CD4-positive, alpha-beta memory T cell (primary cell): ENCODE data around the gene PCDHB5. TPM values are rescaled to one million over a fixed set of nuclear protein-coding genes. Genes with fewer than 3 reads are reported as not detected.
"Not testable (repeated sequence)": the region's sequence is repeated elsewhere in the genome, so short reads cannot be mapped to it uniquely, and the experiment has no call there.

ENCODE experiments used
- CTCF ChIA-PET: fragments of 350-600 bp; sonication (Branson Sonifier 250); formaldehyde crosslinking; loops from one replicate; lab custom pipeline; 2021; ENCODE audit warnings: inconsistent platforms; ENCODE audit not compliant: partially characterized antibody; lab: Charles Lee
- POLR2A ChIA-PET: fragments of 350-600 bp; sonication (Branson Sonifier 250); formaldehyde crosslinking; loops from one replicate; lab custom pipeline; 2021; ENCODE audit not compliant: partially characterized antibody; lab: Charles Lee
- DNase-seq, 5 donors: peaks; one replicate each; pipeline versions ENCODE4 v3.0.0 to v3.0.0-alpha.2; 2020 to 2022; ENCODE audit warnings: mixed read lengths in 1 of 5
- H3K27ac ChIP-seq: one replicate; pipeline ENCODE4 v1.7.0; 2013; ENCODE audit warnings: low read depth, low read length
- H3K27me3 ChIP-seq: 2 replicates; pipeline ENCODE4 v1.7.0; 2013; ENCODE audit warnings: mild to moderate bottlenecking, low read length, moderate library complexity; ENCODE audit not compliant: insufficient read depth
- H3K36me3 ChIP-seq: 2 replicates; pipeline ENCODE4 v1.7.0; 2013; ENCODE audit warnings: mild to moderate bottlenecking, low read length, moderate library complexity; ENCODE audit not compliant: insufficient read depth
- H3K4me1 ChIP-seq: 2 replicates; pipeline ENCODE4 v1.7.0; 2013; ENCODE audit warnings: mild to moderate bottlenecking, low read length, moderate library complexity; ENCODE audit not compliant: insufficient read depth
- H3K4me3 ChIP-seq, 2 donors: one replicate each; pipeline ENCODE4 v1.7.0; 2013; ENCODE audit warnings: low read length in 2 of 2, mild to moderate bottlenecking in 1 of 2
- H3K9me3 ChIP-seq, 2 donors: one replicate each; pipeline ENCODE4 v1.7.0; 2013; ENCODE audit warnings: low read length in 2 of 2, control low read depth in 1 of 2; ENCODE audit not compliant: control insufficient read depth in 1 of 2
- H3K27ac Mint-ChIP-seq, 7 donors: one replicate each; pipeline ENCODE4 v1.8.0; 2020 to 2021; ENCODE audit warnings: mixed read lengths in 7 of 7, mild to moderate bottlenecking in 6 of 7, inconsistent platforms in 3 of 7, moderate library complexity in 3 of 7
- H3K27me3 Mint-ChIP-seq, 2 donors: one replicate each; pipeline ENCODE4 v1.8.0; 2020 to 2021; ENCODE audit warnings: mixed read lengths in 2 of 2
- H3K36me3 Mint-ChIP-seq, 2 donors: one replicate each; pipeline ENCODE4 v1.8.0; 2020 to 2021; ENCODE audit warnings: mixed read lengths in 2 of 2, inconsistent platforms in 1 of 2, mild to moderate bottlenecking in 1 of 2
- H3K4me1 Mint-ChIP-seq, 4 donors: one replicate each; pipeline ENCODE4 v1.8.0; 2020 to 2021; ENCODE audit warnings: mixed read lengths in 4 of 4, mild to moderate bottlenecking in 1 of 4
- H3K4me3 Mint-ChIP-seq, 8 donors: one replicate each; pipeline ENCODE4 v1.8.0; 2020 to 2021; ENCODE audit warnings: mixed read lengths in 8 of 8, mild to moderate bottlenecking in 7 of 8, moderate library complexity in 6 of 8, inconsistent platforms in 3 of 8
- H3K9me3 Mint-ChIP-seq, 8 donors: one replicate each; pipeline ENCODE4 v1.8.0; 2020 to 2021; ENCODE audit warnings: mixed read lengths in 8 of 8, mild to moderate bottlenecking in 5 of 8, inconsistent platforms in 3 of 8, moderate library complexity in 1 of 8
- intact Hi-C: fragments of 100-400 bp; cut with micrococcal nuclease; formaldehyde crosslinking; loops from one replicate; pipeline ENCODE4 v1.15.1; 2023
- polyA plus RNA-seq, 2 donors: library from polyadenylated mRNA; unstranded; fragments of 300-500 nt; fragmentation: Illumina TruSeq; gene quantifications; one replicate each; pipeline ENCODE4 v1.2.3, GENCODE V29; 2021
- total RNA-seq, 2 experiments: library from RNA; stranded (reverse); gene quantifications; one replicate each; pipeline ENCODE4 v1.2.3, GENCODE V29; 2021

PCDHB5 gene
- total RNA-seq (under 1 TPM in 1 of 2 experiments, not detected in 1; 0.17 TPM), polyA plus RNA-seq (not detected)

GRCh38 chr5:141135030-141135717 lies at the start of gene PCDHB5:
Gene PCDHB5, plus strand, starts transcription at chr5:141135206. Its CDS starts 229 bp downstream, at chr5:141135435.
- H3K4me3 ChIP-seq, result no peak within 1 kb of the TSS
- Mint-ChIP-seq H3K9me3 (peaks cover 9 to 62% (median 48%) of the 10 kb centered on the region in 8 donors), H3K36me3 (peaks cover 0 to 7% of the 10 kb centered on the region in 2 donors), H3K27ac (no peak within 1 kb of the TSS), H3K27me3 (peaks cover 10 to 13% of the 10 kb centered on the region in 2 donors), H3K4me1 (peaks cover 1 to 9% (median 6%) of the 10 kb centered on the region in 4 donors), H3K4me3 (peak within 1 kb of the TSS; percentile 25 to 88 (median 64))
- no peaks in the 10 kb centered on the region for H3K9me3 ChIP-seq
- no peaks in the 10 kb centered on the region for H3K4me1 ChIP-seq
- intact Hi-C loops, result no loop called here
- peak in 1 of 5 donors; percentile 4 for DNase-seq
- H3K27ac ChIP-seq, result no peak within 1 kb of the TSS
- no peaks in the 10 kb centered on the region for H3K36me3 ChIP-seq
- ChIA-PET CTCF (no interaction called here), POLR2A (no interaction called here)
- H3K27me3 ChIP-seq, result no peaks in the 10 kb centered on the region

- intact Hi-C loops, result no loop called here
- peaks cover 11 to 22% of the 10 kb centered on the region in 2 donors for H3K27me3 Mint-ChIP-seq
Observed at GRCh38 chr5:141094481-141095262, 40.3 kb upstream of the PCDHB5 start, which contains the start of gene PCDHB2. Gene PCDHB2, plus strand, starts transcription at chr5:141094615. Its CDS starts 176 bp downstream, at chr5:141094791.

GRCh38 chr5:141095263-141095641 lies 39.8 kb upstream of the PCDHB5 start:
- Histone ChIP-seq H3K4me1 (no peaks in the 10 kb centered on the region), H3K4me3 (no peak overlapping the region), H3K36me3 (no peaks in the 10 kb centered on the region), H3K27ac (no peak overlapping the region), H3K9me3 (no peaks in the 10 kb centered on the region), H3K27me3 (no peaks in the 10 kb centered on the region)
- ChIA-PET POLR2A (no interaction called here), CTCF (no interaction called here)
- DNase-seq, result no peak
- Mint-ChIP-seq H3K9me3 (peaks cover 0 to 53% (median 43%) of the 10 kb centered on the region in 8 donors), H3K4me1 (peaks cover 0 to 7% (median 3%) of the 10 kb centered on the region in 4 donors), H3K4me3 (no peak overlapping the region), H3K36me3 (no peaks in the 10 kb centered on the region), H3K27ac (no peak overlapping the region), H3K27me3 (peaks cover 11 to 24% of the 10 kb centered on the region in 2 donors)
- intact Hi-C loops, result no loop called here

More at GRCh38 chr5:141094481-141095262, 40.3 kb upstream of the PCDHB5 start, which contains the start of gene PCDHB2:
- H3K4me1 ChIP-seq, result no peaks in the 10 kb centered on the region
- H3K27ac ChIP-seq, result no peak within 1 kb of the TSS
- no peaks in the 10 kb centered on the region for H3K36me3 ChIP-seq
- no peaks in the 10 kb centered on the region for H3K9me3 ChIP-seq
- DNase-seq, result no peak
- H3K4me3 Mint-ChIP-seq, result peak within 1 kb of the TSS in 6 of 8 donors; percentile 26 to 61 (median 47)
- H3K9me3 Mint-ChIP-seq, result peaks cover 0 to 53% (median 40%) of the 10 kb centered on the region in 8 donors
- H3K4me1 Mint-ChIP-seq, result peaks cover 0 to 7% (median 3%) of the 10 kb centered on the region in 4 donors
- ChIA-PET POLR2A (no interaction called here), CTCF (no interaction called here)
- H3K27me3 ChIP-seq, result no peaks in the 10 kb centered on the region
- no peak within 1 kb of the TSS for H3K4me3 ChIP-seq
- no peaks in the 10 kb centered on the region for H3K36me3 Mint-ChIP-seq
- peak within 1 kb of the TSS in 1 of 7 donors; percentile 22 for H3K27ac Mint-ChIP-seq

- CTCF ChIA-PET, result not testable (repeated sequence)
- H3K9me3 Mint-ChIP-seq, result peaks cover 0 to 62% (median 49%) of the 10 kb centered on the region in 8 donors
Observed at GRCh38 chr5:141096181-141096580, 38.8 kb upstream of the PCDHB5 start.

DNA sequence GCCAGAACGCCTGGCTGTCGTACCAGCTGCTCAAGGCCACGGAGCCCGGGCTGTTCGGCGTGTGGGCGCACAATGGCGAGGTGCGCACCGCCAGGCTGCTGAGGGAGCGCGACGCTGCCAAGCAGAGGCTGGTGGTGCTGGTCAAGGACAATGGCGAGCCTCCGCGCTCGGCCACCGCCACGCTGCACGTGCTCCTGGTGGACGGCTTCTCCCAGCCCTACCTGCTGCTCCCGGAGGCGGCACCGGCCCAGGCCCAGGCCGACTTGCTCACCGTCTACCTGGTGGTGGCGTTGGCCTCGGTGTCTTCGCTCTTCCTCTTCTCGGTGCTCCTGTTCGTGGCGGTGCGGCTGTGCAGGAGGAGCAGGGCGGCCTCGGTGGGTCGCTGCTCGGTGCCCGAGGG lies 38.4 kb upstream of the PCDHB5 start:
- H3K9me3 ChIP-seq, H3K36me3 ChIP-seq, H3K4me1 ChIP-seq, H3K4me3 Mint-ChIP-seq, POLR2A ChIA-PET, intact Hi-C loops, H3K4me3 ChIP-seq, H3K4me1 Mint-ChIP-seq, H3K36me3 Mint-ChIP-seq, DNase-seq, H3K27ac ChIP-seq, H3K27me3 ChIP-seq, H3K27ac Mint-ChIP-seq, CTCF ChIA-PET: not testable (repeated sequence)
- Mint-ChIP-seq H3K27me3 (peaks cover 10 to 26% of the 10 kb centered on the region in 2 donors), H3K9me3 (peaks cover 0 to 66% (median 53%) of the 10 kb centered on the region in 8 donors)

More at GRCh38 chr5:141096181-141096580, 38.8 kb upstream of the PCDHB5 start:
- H3K27ac ChIP-seq, H3K9me3 ChIP-seq, H3K4me3 Mint-ChIP-seq, H3K4me3 ChIP-seq, H3K36me3 ChIP-seq, H3K27ac Mint-ChIP-seq, POLR2A ChIA-PET, H3K4me1 Mint-ChIP-seq, intact Hi-C loops, DNase-seq, H3K4me1 ChIP-seq, H3K27me3 ChIP-seq, H3K36me3 Mint-ChIP-seq: not testable (repeated sequence)
- peaks cover 10 to 26% of the 10 kb centered on the region in 2 donors for H3K27me3 Mint-ChIP-seq

GRCh38 chr5:141100243-141100805 lies 34.7 kb upstream of the PCDHB5 start, which contains the start of gene PCDHB3:
Gene PCDHB3, plus strand, starts transcription at chr5:141100473. Its CDS starts 177 bp downstream, at chr5:141100650.
- no peaks in the 10 kb centered on the region for H3K9me3 ChIP-seq
- no peaks in the 10 kb centered on the region for H3K27me3 ChIP-seq
- CTCF ChIA-PET, result no interaction called here
- intact Hi-C loops, result no loop called here
- no peaks in the 10 kb centered on the region for H3K4me1 ChIP-seq
- H3K4me3 ChIP-seq, result no peak within 1 kb of the TSS
- peaks cover 0 to 46% (median 37%) of the 10 kb centered on the region in 8 donors for H3K9me3 Mint-ChIP-seq
- H3K27ac Mint-ChIP-seq, result peak within 1 kb of the TSS in 1 of 7 donors; percentile 6
- H3K27me3 Mint-ChIP-seq, result peaks cover 4 to 15% of the 10 kb centered on the region in 2 donors
- no peaks in the 10 kb centered on the region for H3K36me3 Mint-ChIP-seq
- H3K4me1 Mint-ChIP-seq, result peaks cover 0 to 2% (median 0%) of the 10 kb centered on the region in 4 donors
- no peak within 1 kb of the TSS for H3K27ac ChIP-seq
- H3K36me3 ChIP-seq, result no peaks in the 10 kb centered on the region
- DNase-seq, result peak in 3 of 5 donors; percentile 6 to 40 (median 9)
- peak within 1 kb of the TSS in 1 of 8 donors; percentile 26 for H3K4me3 Mint-ChIP-seq
- POLR2A ChIA-PET, result no interaction called here

- no peak overlapping the region for H3K4me3 Mint-ChIP-seq
- Histone ChIP-seq H3K9me3 (no peaks in the 10 kb centered on the region), H3K4me1 (no peaks in the 10 kb centered on the region), H3K27ac (no peak overlapping the region), H3K4me3 (no peak overlapping the region), H3K27me3 (no peaks in the 10 kb centered on the region), H3K36me3 (no peaks in the 10 kb centered on the region)
- peaks cover 4 to 15% of the 10 kb centered on the region in 2 donors for H3K27me3 Mint-ChIP-seq
- H3K36me3 Mint-ChIP-seq, result no peaks in the 10 kb centered on the region
- DNase-seq, result no peak
- POLR2A ChIA-PET, result no interaction called here
- intact Hi-C loops, result no loop called here
- H3K4me1 Mint-ChIP-seq, result peaks cover 0 to 2% (median 0%) of the 10 kb centered on the region in 4 donors
- H3K9me3 Mint-ChIP-seq, result peaks cover 0 to 39% (median 31%) of the 10 kb centered on the region in 8 donors
- H3K27ac Mint-ChIP-seq, result no peak overlapping the region
- CTCF ChIA-PET, result no interaction called here
Observed at GRCh38 chr5:141101059-141101458, 33.9 kb upstream of the PCDHB5 start.
